ENCODE results near the gene MINPP1. TPM values are rescaled to one million over a fixed set of nuclear protein-coding genes. Genes with fewer than 3 reads are reported as not detected.
A peak's percentile ranks its signal among the peaks of the same experiment; 100 is the strongest.

MINPP1 gene
- total and polyA plus RNA-seq, 2 of the 13 experiments (the other 11 are each of a cell fraction or from before 2014, with no cell fraction given), result 19.2 to 53.7 TPM

DNA sequence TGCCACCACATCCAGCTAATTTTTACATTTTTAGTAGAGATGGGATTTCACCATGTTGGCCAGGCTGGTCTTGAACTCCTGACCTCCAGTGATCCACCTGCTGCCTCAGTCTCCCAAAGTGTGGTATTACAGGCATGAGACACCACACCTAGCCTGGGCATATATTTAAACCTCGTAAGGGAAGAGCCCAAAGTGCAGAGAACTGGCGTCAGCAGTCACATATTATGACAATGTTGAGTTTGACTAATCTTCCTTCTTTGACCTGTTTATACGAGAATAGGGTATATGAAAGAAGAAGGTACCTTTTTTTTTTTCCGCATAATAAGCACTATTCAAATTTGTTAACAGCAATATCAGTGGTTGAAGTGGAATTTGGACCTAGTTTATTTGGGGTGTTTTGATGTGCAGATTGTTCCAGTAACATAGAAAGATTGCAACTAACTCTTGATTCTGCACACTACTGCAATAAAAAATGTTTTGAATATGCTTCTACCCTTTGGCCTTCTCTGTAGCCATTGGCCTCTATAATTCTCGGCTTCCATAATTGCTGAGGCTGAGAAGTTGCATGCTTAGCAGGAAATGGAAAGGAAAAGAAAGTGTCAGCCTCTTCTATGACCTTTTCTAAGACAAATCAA, 55.9 kb downstream of the MINPP1 start:
- peaks cover 36% of the 10 kb centered on the region for H3K4me1 ChIP-seq (ENCODE audit: insufficient read depth, low read length)
- in situ Hi-C loops (cut with HindIII; ENCODE audit: extremely low pct_ligation_motif_present, low pct_unique_long_range_greater_than_20kb) (no loop called here), intact Hi-C loops (cut with micrococcal nuclease; ENCODE audit: unreplicated experiment) (no loop called here)
- H3K27ac ChIP-seq (ENCODE audit: extremely low read length, insufficient read depth, low read length), result no peak overlapping the region
- 33% methylated on average over 5 of the region's 5 CpGs for WGBS (ENCODE audit: low lambda C conversion rate)
- no peak overlapping the region for H2AFZ ChIP-seq (ENCODE audit: low read length)
- no peaks in the 10 kb centered on the region for H3K79me2 ChIP-seq (ENCODE audit: insufficient read depth, low read length)
- H3K9ac ChIP-seq (ENCODE audit: insufficient read depth, low read depth, low read length), result no peak overlapping the region
- no peak overlapping the region for H3K4me2 ChIP-seq (ENCODE audit: low read depth, low read length)
- FAIRE-seq (no peak), DNase-seq (ENCODE audit: low spot score) (no peak), ATAC-seq (no peak)
- no peak overlapping the region for H3K4me3 ChIP-seq (replicated peaks in 1 of 3; ENCODE audit: insufficient read depth in 1 of 3, low read depth in 2 of 3, low read length in 3 of 3)
- BruUV-seq (replicated peaks), result no TSS peak
- no peaks in the 10 kb centered on the region for H4K20me1 ChIP-seq (ENCODE audit: insufficient read depth, low read length)
- peaks cover 16% of the 10 kb centered on the region for H3K9me3 ChIP-seq (ENCODE audit: low read length)
- no peaks in the 10 kb centered on the region for H3K36me3 ChIP-seq (replicated peaks in 1 of 2; ENCODE audit: control insufficient read depth in 1 of 2, insufficient read depth in 2 of 2, low read length in 2 of 2)
- POLR2A ChIA-PET, result no interaction called here
- TF ChIP-seq MAFK (conservative IDR thresholded peaks at IDR 0.05 in 1 of 2, IDR thresholded peaks at IDR 0.05 in 1 of 2; ENCODE audit: low read length in 2 of 2) (peak in 1 of 2 experiments; percentile 31; a peak in 1 of 4 replicates), IRF2 (CRISPR knock-in tag; IDR thresholded peaks at IDR 0.05) (no peak), RFXANK (CRISPR knock-in tag; IDR thresholded peaks at IDR 0.05) (no peak), SMAD1 (CRISPR knock-in tag; IDR thresholded peaks at IDR 0.05; ENCODE audit: borderline replicate concordance, low read depth) (no peak), MAFF (IDR thresholded peaks at IDR 0.05; ENCODE audit: low read depth, low read length) (peak; percentile 30; the same call in 1 of the 2 replicates)
- TF ChIP-seq, protein P1, sequence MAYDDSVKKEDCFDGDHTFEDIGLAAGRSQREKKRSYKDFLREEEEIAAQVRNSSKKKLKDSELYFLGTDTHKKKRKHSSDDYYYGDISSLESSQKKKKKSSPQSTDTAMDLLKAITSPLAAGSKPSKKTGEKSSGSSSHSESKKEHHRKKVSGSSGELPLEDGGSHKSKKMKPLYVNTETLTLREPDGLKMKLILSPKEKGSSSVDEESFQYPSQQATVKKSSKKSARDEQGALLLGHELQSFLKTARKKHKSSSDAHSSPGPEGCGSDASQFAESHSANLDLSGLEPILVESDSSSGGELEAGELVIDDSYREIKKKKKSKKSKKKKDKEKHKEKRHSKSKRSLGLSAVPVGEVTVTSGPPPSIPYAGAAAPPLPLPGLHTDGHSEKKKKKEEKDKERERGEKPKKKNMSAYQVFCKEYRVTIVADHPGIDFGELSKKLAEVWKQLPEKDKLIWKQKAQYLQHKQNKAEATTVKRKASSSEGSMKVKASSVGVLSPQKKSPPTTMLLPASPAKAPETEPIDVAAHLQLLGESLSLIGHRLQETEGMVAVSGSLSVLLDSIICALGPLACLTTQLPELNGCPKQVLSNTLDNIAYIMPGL (CRISPR knock-in tag; IDR thresholded peaks at IDR 0.05; ENCODE audit: borderline replicate concordance in 1 of 2, low read depth in 1 of 2), result no peak
- CTCF ChIA-PET (ENCODE audit: low intra/inter-chr PET ratio, low total read pairs), result no interaction called here
- H3K27me3 ChIP-seq (ENCODE audit: control insufficient read depth in 1 of 2, insufficient read depth in 2 of 2, low read length in 2 of 2), result no peaks in the 10 kb centered on the region

GRCh38 chr10:87562750-87563149, 58.1 kb downstream of the MINPP1 start:
- ChIA-PET CTCF (ENCODE audit: low intra/inter-chr PET ratio, low total read pairs) (no interaction called here), POLR2A (no interaction called here)
- peaks cover 16% of the 10 kb centered on the region for H3K9me3 ChIP-seq (ENCODE audit: low read length)
- BruUV-seq (replicated peaks), result no TSS peak
- ATAC-seq (no peak), DNase-seq (ENCODE audit: low spot score) (no peak), FAIRE-seq (peak; percentile 21)
- H3K4me1 ChIP-seq (ENCODE audit: insufficient read depth, low read length), result peaks cover 36% of the 10 kb centered on the region
- TF ChIP-seq ZNF562 (CRISPR knock-in tag; IDR thresholded peaks at IDR 0.05; ENCODE audit: borderline replicate concordance), result peak; percentile 63; the same call in 1 of the 2 replicates
- TF ChIP-seq, protein P2, sequence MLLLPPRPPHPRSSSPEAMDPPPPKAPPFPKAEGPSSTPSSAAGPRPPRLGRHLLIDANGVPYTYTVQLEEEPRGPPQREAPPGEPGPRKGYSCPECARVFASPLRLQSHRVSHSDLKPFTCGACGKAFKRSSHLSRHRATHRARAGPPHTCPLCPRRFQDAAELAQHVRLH (CRISPR knock-in tag; IDR thresholded peaks at IDR 0.05; ENCODE audit: borderline replicate concordance, low read depth), result no peak
- TF ChIP-seq RFX5 (IDR thresholded peaks at IDR 0.05; ENCODE audit: low read depth, low read length), result no peak
- TF ChIP-seq ZMYM4 (CRISPR knock-in tag; IDR thresholded peaks at IDR 0.05), result peak; percentile 45; the same call in 1 of the 2 replicates
- no peak for TF ChIP-seq ZNF205 (CRISPR knock-in tag; IDR thresholded peaks at IDR 0.05)
- no peak for TF ChIP-seq ZFP62 (CRISPR knock-in tag; IDR thresholded peaks at IDR 0.05)
- peak; percentile 86 for TF ChIP-seq ZNF121 (CRISPR knock-in tag; IDR thresholded peaks at IDR 0.05)
- H2AFZ ChIP-seq (ENCODE audit: low read length), result no peak overlapping the region
- peak overlapping the region; percentile 51 for H3K4me2 ChIP-seq (ENCODE audit: low read depth, low read length)
- no peaks in the 10 kb centered on the region for H3K27me3 ChIP-seq (ENCODE audit: control insufficient read depth in 1 of 2, insufficient read depth in 2 of 2, low read length in 2 of 2)
- no peaks in the 10 kb centered on the region for H3K36me3 ChIP-seq (replicated peaks in 1 of 2; ENCODE audit: control insufficient read depth in 1 of 2, insufficient read depth in 2 of 2, low read length in 2 of 2)
- intact Hi-C loops (cut with micrococcal nuclease; ENCODE audit: unreplicated experiment) (no loop called here), in situ Hi-C loops (cut with HindIII; ENCODE audit: extremely low pct_ligation_motif_present, low pct_unique_long_range_greater_than_20kb) (no loop called here)
- H3K9ac ChIP-seq (ENCODE audit: insufficient read depth, low read depth, low read length), result no peak overlapping the region
- H3K79me2 ChIP-seq (ENCODE audit: insufficient read depth, low read length), result no peaks in the 10 kb centered on the region
- 34% methylated on average over 9 of the region's 9 CpGs for WGBS (ENCODE audit: low lambda C conversion rate)
- no peak overlapping the region for H3K27ac ChIP-seq (ENCODE audit: extremely low read length, insufficient read depth, low read length)
- no peak overlapping the region for H3K4me3 ChIP-seq (replicated peaks in 1 of 3; ENCODE audit: insufficient read depth in 1 of 3, low read depth in 2 of 3, low read length in 3 of 3)
- H4K20me1 ChIP-seq (ENCODE audit: insufficient read depth, low read length), result no peaks in the 10 kb centered on the region

Data from HepG2 (cell line).